Measurements from ENCODE around the gene CCDC178.

GRCh38 chr18:32983721-32984120 is 456.8 kb downstream of the CCDC178 start:
- no peak for TF ChIP-seq CTCF (conservative IDR thresholded peaks at IDR 0.05)
- TF ChIP-seq ZFX (IDR thresholded peaks at IDR 0.05): no peak
